NOMO-1 treated with dmso at 0.1 percent for 144 hours (cell line): Measurements from ENCODE around the gene ERCC6.
A peak's percentile ranks its signal among the peaks of the same experiment; 100 is the strongest.

Source experiments
- DNase-seq: peaks from one replicate; lab custom pipeline; 2025; ENCODE audit not compliant: unreplicated experiment; lab: John Stamatoyannopoulos, UW

ERCC6 gene

GRCh38 chr10:49549640-49550346 lies 10.9 kb upstream of the ERCC6 start:
- DNase-seq: no peak

- DNase-seq: no peak
These were observed 4.7 kb upstream of the ERCC6 start for GRCh38 chr10:49543604-49544003.

- no peak for DNase-seq
These were observed 3.4 kb upstream of the ERCC6 start for GRCh38 chr10:49542353-49542752.

GRCh38 chr10:49541762-49542161 lies 2.8 kb upstream of the ERCC6 start:
- no peak for DNase-seq

GRCh38 chr10:49540056-49540797 lies 1.3 kb upstream of the ERCC6 start:
- DNase-seq: no peak

DNA sequence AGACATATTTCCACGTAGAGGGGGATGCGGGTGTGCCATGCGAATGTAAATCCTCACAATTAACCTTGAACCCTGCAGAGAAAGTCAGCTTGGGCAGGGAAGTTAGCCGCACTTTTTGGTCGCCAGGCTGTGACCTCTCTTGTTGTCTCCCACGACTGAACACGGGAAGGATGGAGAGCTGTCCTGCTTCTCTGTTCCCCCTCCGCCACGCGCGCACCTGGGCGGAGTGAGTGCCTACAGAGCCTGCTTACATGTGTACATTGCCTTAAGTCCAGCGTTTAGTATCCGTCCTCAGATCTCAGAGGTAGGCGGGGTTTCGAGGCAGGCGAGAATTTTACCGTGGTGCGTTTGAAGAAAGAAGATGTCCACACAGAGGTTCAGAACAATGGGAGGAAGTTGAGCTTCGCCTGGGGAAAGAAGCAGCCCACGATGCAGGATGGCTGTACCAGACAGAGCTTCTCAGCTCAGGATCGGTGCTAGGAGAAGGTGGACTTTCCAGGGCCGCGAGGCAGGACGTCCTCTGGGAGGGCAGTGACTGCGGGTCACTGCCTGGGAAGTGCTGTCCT lies 482 bp upstream of the ERCC6 start:
- DNase-seq: peak; percentile 47

- DNase-seq: peak; percentile 35
These were observed 4.1 kb downstream of the ERCC6 start for GRCh38 chr10:49534670-49535381.

GRCh38 chr10:49532461-49532860 lies 6.5 kb downstream of the ERCC6 start:
- no peak for DNase-seq

DNA sequence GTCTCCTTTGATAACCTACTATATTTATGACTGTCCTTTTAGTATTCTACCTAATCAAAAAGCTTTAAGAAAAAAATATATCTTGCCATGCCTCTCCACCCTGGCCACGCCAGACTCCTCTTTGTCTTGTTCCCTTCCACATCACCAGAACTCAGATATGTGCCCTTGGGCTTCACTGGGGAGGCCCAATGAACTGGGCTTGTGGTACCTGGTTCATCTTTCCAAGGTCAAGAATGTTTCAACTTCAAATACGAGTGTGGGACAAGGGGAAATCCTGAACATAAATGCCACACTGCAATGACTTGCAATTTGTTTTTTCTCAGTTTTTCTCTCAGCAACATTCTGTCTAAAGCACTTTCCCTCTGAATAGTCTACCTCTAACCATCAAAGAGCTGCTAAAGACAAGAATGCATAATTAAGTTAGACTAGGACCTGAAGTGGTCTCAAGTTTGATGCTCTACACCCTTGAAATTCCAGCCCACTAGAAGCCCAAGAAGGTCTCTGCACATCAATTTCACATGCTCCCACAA lies 9.9 kb downstream of the ERCC6 start:
- DNase-seq: no peak

DNA sequence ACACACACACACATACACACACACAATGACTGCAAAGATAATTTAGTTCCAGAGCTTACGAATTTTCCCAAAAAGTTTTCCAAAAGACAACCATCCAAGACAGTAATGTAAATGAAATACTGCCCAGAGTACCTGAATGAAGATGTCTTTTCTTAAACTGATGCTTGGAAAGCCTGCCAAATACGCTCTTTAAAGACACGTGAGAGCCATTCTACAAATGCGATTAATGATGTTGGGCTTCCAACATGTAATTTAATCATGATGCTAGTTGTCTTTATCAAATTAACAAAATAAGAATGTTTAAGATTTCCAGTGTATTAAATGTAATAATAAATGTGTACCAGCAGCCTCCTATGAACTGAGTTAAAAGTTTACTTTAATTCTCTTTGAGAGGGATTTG lies 11.1 kb downstream of the ERCC6 start:
- no peak for DNase-seq

DNA sequence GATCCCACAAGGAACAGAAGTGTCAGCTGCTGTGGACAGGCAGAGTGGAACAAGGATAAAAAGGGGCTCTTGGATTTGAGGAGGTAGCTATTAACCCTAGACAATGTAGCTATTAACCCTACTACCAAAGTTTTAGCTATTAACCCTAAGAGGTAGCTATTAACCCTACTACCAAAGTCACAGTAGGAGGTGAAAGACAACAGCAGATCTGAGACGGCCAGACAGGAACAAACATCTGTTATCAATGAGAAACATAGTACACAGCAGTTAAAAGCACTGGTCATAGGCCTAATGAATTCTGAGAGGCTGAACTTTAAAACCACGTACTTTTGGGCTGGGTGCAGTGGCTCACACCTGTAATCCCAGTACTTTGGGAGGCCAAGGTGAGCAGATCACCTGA lies 11.9 kb downstream of the ERCC6 start:
- DNase-seq: no peak

DNA sequence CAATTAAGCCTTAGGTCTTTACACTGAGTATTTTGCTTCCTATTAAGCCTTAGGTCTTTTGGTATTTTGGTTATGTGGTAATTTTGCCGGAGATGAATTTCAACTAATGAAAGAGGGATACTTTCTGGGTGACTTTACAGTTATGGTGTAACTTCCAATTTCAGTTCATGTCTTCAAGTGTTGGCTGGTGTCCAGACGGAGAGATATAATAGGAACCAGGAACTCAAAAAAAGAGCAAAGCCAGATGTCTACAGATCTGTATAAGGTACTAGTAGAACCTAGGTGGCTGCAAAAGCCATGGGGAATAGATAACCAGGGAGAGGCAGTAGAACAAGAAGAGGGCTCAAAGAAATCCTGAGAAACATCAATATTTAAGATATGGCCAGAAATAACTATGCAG lies 12.3 kb downstream of the ERCC6 start:
- DNase-seq: no peak

DNA sequence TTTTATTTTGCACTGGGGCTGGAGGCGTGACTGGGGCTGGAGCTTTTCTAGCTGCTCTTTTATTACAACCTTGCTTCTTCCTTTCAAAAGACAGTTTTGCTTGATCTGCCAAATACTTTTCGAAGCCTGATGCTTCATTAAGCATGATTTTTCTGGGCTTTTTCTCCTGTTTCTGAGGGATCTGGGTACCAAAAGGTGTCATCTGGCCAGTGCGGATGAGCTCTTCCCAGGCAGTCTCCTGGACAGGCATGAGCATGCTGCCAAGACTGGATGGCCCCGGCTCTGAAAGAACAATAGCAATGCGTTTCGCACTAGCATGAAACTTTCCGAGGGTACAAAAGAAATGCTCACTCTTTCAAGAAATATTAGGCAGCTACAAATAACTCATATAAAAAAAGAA lies 14.4 kb downstream of the ERCC6 start:
- no peak for DNase-seq

GRCh38 chr10:49523301-49523700 lies 15.6 kb downstream of the ERCC6 start:
- no peak for DNase-seq

GRCh38 chr10:49521062-49521461 lies 17.9 kb downstream of the ERCC6 start:
- no peak for DNase-seq

DNA sequence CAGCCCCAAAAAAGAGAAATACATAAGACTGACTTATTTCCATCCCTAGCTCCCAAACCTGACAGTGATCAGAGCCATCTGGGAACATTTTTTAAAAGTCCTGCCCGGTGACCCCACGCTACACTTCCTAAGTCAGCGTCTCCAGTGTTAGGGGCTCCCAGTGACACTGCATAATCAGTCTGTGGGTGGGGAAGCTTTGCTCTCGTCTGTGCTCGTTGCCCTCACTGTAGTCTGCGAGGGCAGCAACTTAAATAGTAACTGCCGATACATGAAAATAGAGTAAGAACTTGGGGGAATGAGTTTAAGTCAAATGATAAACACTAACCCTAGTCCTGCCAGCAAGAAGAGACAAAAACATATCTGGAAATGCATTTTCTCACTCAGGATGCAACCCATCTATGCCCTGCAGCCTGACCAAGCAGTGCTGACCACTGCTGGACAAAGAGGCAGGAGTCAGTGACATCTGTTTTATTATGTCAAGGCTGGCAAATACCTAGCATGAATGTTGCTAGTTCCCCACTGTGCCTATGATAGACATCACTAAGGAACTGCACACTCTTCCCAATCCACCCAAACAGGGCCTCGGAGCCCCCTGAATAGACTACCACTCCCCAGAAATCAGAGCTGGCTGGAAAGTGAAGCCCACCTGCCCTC lies 18.7 kb downstream of the ERCC6 start:
- DNase-seq: no peak

DNA sequence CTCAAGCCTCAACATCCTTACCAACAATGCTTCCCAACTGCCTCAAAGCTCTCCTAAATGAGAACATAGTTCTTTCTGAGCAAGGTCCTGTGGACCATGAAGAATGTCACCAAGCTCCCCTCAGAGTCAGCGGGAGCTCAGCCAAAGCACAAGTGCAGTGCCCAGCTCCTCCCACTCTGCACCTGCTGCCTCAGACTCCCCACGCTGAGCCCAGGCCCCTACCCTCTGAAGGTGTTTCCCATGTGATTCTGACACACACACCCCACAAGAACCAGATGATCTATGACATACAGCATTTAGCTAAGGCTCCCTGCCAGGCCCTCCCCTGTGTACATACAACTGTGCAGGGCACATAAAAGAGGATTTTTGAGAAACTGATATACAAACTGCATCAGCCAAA lies 19.2 kb downstream of the ERCC6 start:
- DNase-seq: no peak

GRCh38 chr10:49518982-49519578 lies 19.8 kb downstream of the ERCC6 start:
- no peak for DNase-seq

DNA sequence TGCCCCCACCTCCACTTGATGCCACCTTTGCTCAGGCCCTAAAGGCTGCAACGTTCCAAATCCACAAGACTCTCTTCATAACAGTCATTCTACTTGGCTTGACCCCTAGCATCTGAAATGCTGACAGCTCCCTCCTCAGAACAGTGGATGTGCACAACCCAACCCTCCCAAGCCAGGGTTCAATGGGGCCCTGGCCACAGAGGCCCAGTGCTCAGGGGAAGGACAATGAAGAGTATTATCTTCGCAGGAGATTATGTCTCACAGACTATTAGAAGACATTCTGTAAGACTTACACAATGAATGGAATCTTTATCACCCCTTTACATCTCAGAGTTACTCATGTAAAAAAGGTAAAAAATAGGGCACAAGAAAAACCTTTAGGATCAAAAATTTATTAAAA lies 20.4 kb downstream of the ERCC6 start:
- no peak for DNase-seq

- DNase-seq: no peak
These were observed 22.5 kb downstream of the ERCC6 start for GRCh38 chr10:49516216-49516970.
